ENCODE measurements around the gene MCAT.

MCAT gene

GRCh38 chr22:43166132-43166930 is 23.1 kb upstream of the MCAT start:
- Histone ChIP-seq H3K9ac (no peak overlapping the region), H3K4me2 (no peak overlapping the region; the same call in 1 of the 2 replicates), H3K27ac (no peak overlapping the region), H4K20me1 (peaks cover 45% of the 10 kb centered on the region), H3K4me1 (peaks cover 73% of the 10 kb centered on the region), H3K27me3 (no peaks in the 10 kb centered on the region), H3K9me3 (no peaks in the 10 kb centered on the region), H3K4me3 (no peak overlapping the region), H3K36me3 (peaks cover 73% of the 10 kb centered on the region)
- TF ChIP-seq Cebpa-rat (IDR thresholded peaks at IDR 0.05), result no peak

GRCh38 chr22:43164636-43165035 is 21.4 kb upstream of the MCAT start:
- peak overlapping the region; percentile 45; the same call in 1 of the 2 replicates for H3K9ac ChIP-seq
- TF ChIP-seq Cebpa-rat (IDR thresholded peaks at IDR 0.05), result no peak
- peaks cover 73% of the 10 kb centered on the region for H3K36me3 ChIP-seq
- peaks cover 62% of the 10 kb centered on the region for H3K4me1 ChIP-seq
- no peaks in the 10 kb centered on the region for H3K9me3 ChIP-seq
- no peaks in the 10 kb centered on the region for H3K27me3 ChIP-seq
- peak overlapping the region; percentile 78 for H3K4me2 ChIP-seq
- H3K27ac ChIP-seq, result no peak overlapping the region
- peaks cover 59% of the 10 kb centered on the region for H4K20me1 ChIP-seq
- H3K4me3 ChIP-seq, result no peak overlapping the region

GRCh38 chr22:43163241-43163795 is 20.1 kb upstream of the MCAT start:
- H3K4me2 ChIP-seq, result peak overlapping the region; percentile 78
- peak overlapping the region; percentile 60 for H3K27ac ChIP-seq
- H4K20me1 ChIP-seq, result peaks cover 72% of the 10 kb centered on the region
- no peaks in the 10 kb centered on the region for H3K27me3 ChIP-seq
- H3K9me3 ChIP-seq, result no peaks in the 10 kb centered on the region
- TF ChIP-seq Cebpa-rat (IDR thresholded peaks at IDR 0.05), result no peak
- H3K4me1 ChIP-seq, result peaks cover 61% of the 10 kb centered on the region
- peaks cover 73% of the 10 kb centered on the region for H3K36me3 ChIP-seq
- H3K9ac ChIP-seq, result peak overlapping the region; percentile 57
- H3K4me3 ChIP-seq, result no peak overlapping the region

GRCh38 chr22:43162412-43163150 is 19.4 kb upstream of the MCAT start:
- H3K9me3 ChIP-seq, result no peaks in the 10 kb centered on the region
- H3K4me1 ChIP-seq, result peaks cover 67% of the 10 kb centered on the region
- TF ChIP-seq Cebpa-rat (IDR thresholded peaks at IDR 0.05), result no peak
- H3K27ac ChIP-seq, result no peak overlapping the region
- H3K9ac ChIP-seq, result no peak overlapping the region
- peaks cover 80% of the 10 kb centered on the region for H4K20me1 ChIP-seq
- no peak overlapping the region for H3K4me3 ChIP-seq
- H3K4me2 ChIP-seq, result peak overlapping the region; percentile 78
- H3K27me3 ChIP-seq, result no peaks in the 10 kb centered on the region
- H3K36me3 ChIP-seq, result peaks cover 67% of the 10 kb centered on the region

GRCh38 chr22:43160497-43161126 is 17.4 kb upstream of the MCAT start:
- Histone ChIP-seq H3K27ac (no peak overlapping the region), H3K4me2 (no peak overlapping the region), H3K36me3 (peaks cover 62% of the 10 kb centered on the region), H3K4me3 (no peak overlapping the region), H3K9me3 (no peaks in the 10 kb centered on the region), H4K20me1 (peaks cover 97% of the 10 kb centered on the region), H3K27me3 (no peaks in the 10 kb centered on the region), H3K4me1 (peaks cover 74% of the 10 kb centered on the region), H3K9ac (no peak overlapping the region)
- TF ChIP-seq Cebpa-rat (IDR thresholded peaks at IDR 0.05), result no peak

- Histone ChIP-seq H3K4me3 (no peak overlapping the region), H3K27ac (no peak overlapping the region), H4K20me1 (peaks cover 98% of the 10 kb centered on the region), H3K9me3 (no peaks in the 10 kb centered on the region), H3K9ac (no peak overlapping the region), H3K27me3 (no peaks in the 10 kb centered on the region), H3K4me2 (no peak overlapping the region), H3K4me1 (peaks cover 74% of the 10 kb centered on the region), H3K36me3 (peaks cover 65% of the 10 kb centered on the region)
- no peak for TF ChIP-seq Cebpa-rat (IDR thresholded peaks at IDR 0.05)
These were observed 16.4 kb upstream of the MCAT start for GRCh38 chr22:43159484-43160178.

GRCh38 chr22:43158778-43159483 is 15.7 kb upstream of the MCAT start:
- H3K36me3 ChIP-seq, result peaks cover 65% of the 10 kb centered on the region
- no peak overlapping the region for H3K4me2 ChIP-seq
- H4K20me1 ChIP-seq, result peaks cover 95% of the 10 kb centered on the region
- H3K27ac ChIP-seq, result 0 out of 2 replicates have a peak overlapping the region, but pooled peaks have one; percentile 62
- H3K4me3 ChIP-seq, result no peak overlapping the region
- H3K4me1 ChIP-seq, result peaks cover 74% of the 10 kb centered on the region
- H3K27me3 ChIP-seq, result no peaks in the 10 kb centered on the region
- H3K9me3 ChIP-seq, result no peaks in the 10 kb centered on the region
- TF ChIP-seq Cebpa-rat (IDR thresholded peaks at IDR 0.05), result no peak
- no peak overlapping the region for H3K9ac ChIP-seq

GRCh38 chr22:43157874-43158546 is 14.8 kb upstream of the MCAT start:
- Histone ChIP-seq H3K4me1 (peaks cover 70% of the 10 kb centered on the region), H3K4me2 (peak overlapping the region; percentile 56), H3K4me3 (no peak overlapping the region), H3K36me3 (peaks cover 61% of the 10 kb centered on the region), H4K20me1 (peaks cover 86% of the 10 kb centered on the region), H3K27me3 (no peaks in the 10 kb centered on the region), H3K9me3 (no peaks in the 10 kb centered on the region), H3K9ac (peak overlapping the region; percentile 50; the same call in 1 of the 2 replicates), H3K27ac (peak overlapping the region; percentile 62)
- TF ChIP-seq Cebpa-rat (IDR thresholded peaks at IDR 0.05), result no peak

All from BLaER1 (cell line).